ENCODE measurements around the gene SCG3.
"Not testable (repeated sequence)": the region's sequence is repeated elsewhere in the genome, so short reads cannot be mapped to it uniquely, and the experiment has no call there.

Gene SCG3

GRCh38 chr15:51681303-51681963 is at the start of gene SCG3:
TSS of gene SCG3 (plus strand) at chr15:51681503. CDS start at chr15:51681756, 253 bp downstream.
- no peak for TF ChIP-seq CTCF (IDR thresholded peaks at IDR 0.05)
- DNase-seq (ENCODE audit: low spot score), result peak; percentile 70
- peak within 1 kb of the TSS; percentile 38 for H3K4me3 ChIP-seq
- H3K27ac ChIP-seq, result no peak within 1 kb of the TSS

- Histone ChIP-seq H3K27ac (no peak overlapping the region), H3K4me3 (no peak overlapping the region)
- no peak for TF ChIP-seq CTCF (IDR thresholded peaks at IDR 0.05)
- no peak for DNase-seq (ENCODE audit: low spot score)
Observed at GRCh38 chr15:51634591-51635198, 46.6 kb upstream of the SCG3 start.

GRCh38 chr15:51641490-51642130 is 39.7 kb upstream of the SCG3 start:
- no peak for DNase-seq (ENCODE audit: low spot score)

GRCh38 chr15:51642696-51643095 is 38.6 kb upstream of the SCG3 start:
- no peak for TF ChIP-seq CTCF (IDR thresholded peaks at IDR 0.05)

More at GRCh38 chr15:51641490-51642130, 39.7 kb upstream of the SCG3 start:
- Histone ChIP-seq H3K4me3 (no peak overlapping the region), H3K27ac (no peak overlapping the region)
- no peak for TF ChIP-seq CTCF (IDR thresholded peaks at IDR 0.05)

GRCh38 chr15:51647128-51647562 is 34.2 kb upstream of the SCG3 start:
- DNase-seq (ENCODE audit: low spot score), result no peak
- no peak overlapping the region for H3K27ac ChIP-seq
- TF ChIP-seq CTCF (IDR thresholded peaks at IDR 0.05), result no peak
- H3K4me3 ChIP-seq, result no peak overlapping the region

More at GRCh38 chr15:51642696-51643095, 38.6 kb upstream of the SCG3 start:
- no peak overlapping the region for H3K27ac ChIP-seq
- no peak overlapping the region for H3K4me3 ChIP-seq
- DNase-seq (ENCODE audit: low spot score), result no peak

GRCh38 chr15:51648101-51648500 is 33.2 kb upstream of the SCG3 start:
- not testable (repeated sequence) for H3K27ac ChIP-seq; H3K4me3 ChIP-seq; DNase-seq (ENCODE audit: low spot score)

GRCh38 chr15:51648643-51649042 is 32.7 kb upstream of the SCG3 start:
- H3K4me3 ChIP-seq; H3K27ac ChIP-seq; DNase-seq (ENCODE audit: low spot score): not testable (repeated sequence)
